SW 1271 (cell line): Measurements from ENCODE around the gene LSM3.
"Not testable (repeated sequence)": the region's sequence is repeated elsewhere in the genome, so short reads cannot be mapped to it uniquely, and the experiment has no call there.

ENCODE experiments used
- DNase-seq, 2 experiments: peaks; one replicate each; lab custom pipeline; 2025; lab: John Stamatoyannopoulos, UW

LSM3 gene

GRCh38 chr3:14222457-14222856 is 43.8 kb downstream of the LSM3 start:
- DNase-seq, result no peak

- DNase-seq, result no peak
Measured at GRCh38 chr3:14222900-14223594, 44.4 kb downstream of the LSM3 start.

GRCh38 chr3:14223595-14223994 is 45.0 kb downstream of the LSM3 start:
- DNase-seq, result no peak

GRCh38 chr3:14224895-14225294 is 46.3 kb downstream of the LSM3 start:
- no peak for DNase-seq

GRCh38 chr3:14225421-14225820 is 46.8 kb downstream of the LSM3 start:
- no peak for DNase-seq

GRCh38 chr3:14226351-14226750 is 47.7 kb downstream of the LSM3 start:
- not testable (repeated sequence) for DNase-seq

GRCh38 chr3:14227856-14228255 is 49.2 kb downstream of the LSM3 start:
- no peak for DNase-seq

GRCh38 chr3:14228681-14229470 is 50.3 kb downstream of the LSM3 start:
- DNase-seq, result no peak

- not testable (repeated sequence) for DNase-seq
Measured at GRCh38 chr3:14229695-14230094, 51.1 kb downstream of the LSM3 start.

- DNase-seq, result no peak
Measured at GRCh38 chr3:14230729-14231128, 52.1 kb downstream of the LSM3 start.

- DNase-seq, result no peak
Measured at GRCh38 chr3:14231145-14231990, 52.8 kb downstream of the LSM3 start.

GRCh38 chr3:14231998-14232501 is 53.4 kb downstream of the LSM3 start:
- DNase-seq, result no peak

GRCh38 chr3:14234251-14235002 is 55.8 kb downstream of the LSM3 start:
- no peak for DNase-seq

- DNase-seq, result no peak
Measured at GRCh38 chr3:14235003-14235911, 56.6 kb downstream of the LSM3 start.

- DNase-seq, result no peak
Measured at GRCh38 chr3:14235912-14236295, 57.3 kb downstream of the LSM3 start.

- DNase-seq, result no peak
Measured at GRCh38 chr3:14236902-14237301, 58.3 kb downstream of the LSM3 start.

GRCh38 chr3:14237457-14237856 is 58.8 kb downstream of the LSM3 start:
- DNase-seq, result no peak

- no peak for DNase-seq
Measured at GRCh38 chr3:14238356-14238755, 59.7 kb downstream of the LSM3 start.

- DNase-seq, result no peak
Measured at GRCh38 chr3:14238930-14239329, 60.3 kb downstream of the LSM3 start.

GRCh38 chr3:14239940-14240339 is 61.3 kb downstream of the LSM3 start:
- DNase-seq, result no peak

GRCh38 chr3:14240366-14240765 is 61.7 kb downstream of the LSM3 start:
- no peak for DNase-seq
